GM12878 (cell line): ENCODE measurements around the gene KRTCAP3. TPM values are rescaled to one million over a fixed set of nuclear protein-coding genes. Genes with fewer than 3 reads are reported as not detected.

Experiments used
- BRCA1 ChIP-seq: IDR thresholded peaks from 2 replicates; pipeline ENCODE4 v1.6.1; 2011; ENCODE audit warnings: low read depth, low read length, improper control_type of control experiment
- CREM ChIP-seq: IDR thresholded peaks from 2 replicates; pipeline ENCODE4 v1.6.1; 2014; ENCODE audit warnings: antibody characterized with exemption, low read depth
- IRF4 ChIP-seq: IDR thresholded peaks from 2 replicates; pipeline ENCODE4 v1.6.1; 2011; ENCODE audit warnings: low read depth, low read length
- polyA plus RNA-seq, 11 experiments: library from polyadenylated mRNA; depleted of rRNA in 4 of 11; unstranded in 6 of 11; stranded (reverse) in 5 of 11; fragments of >200 nt; fragmentation: Nextera tagmentation in 4 of 11; fragmentation: Illumina TruSeq in 1 of 11; extraction: Ambion mirVana in 4 of 11; extraction: Trizol in 1 of 11; gene quantifications; 1 replicate in 1 of 11; 2 replicates in 10 of 11; pipeline versions ENCODE4 v1.2.1 to v1.2.3, GENCODE V29; 2011 to 2016; ENCODE audit warnings: inconsistent platforms in 2 of 11, missing spikeins in 2 of 11, low read depth in 1 of 11
- total RNA-seq, 4 experiments: library from RNA; depleted of rRNA in 3 of 4; stranded (reverse); fragments of >200 nt in 3 of 4; fragmentation: Illumina TruSeq in 1 of 4; extraction: Trizol in 1 of 4; gene quantifications; 2 replicates each; pipeline versions ENCODE4 v1.2.1 to v1.2.3, GENCODE V29; 2013 to 2021
- TF ChIP-seq, protein P1 (sequence below): IDR thresholded peaks from 2 replicates; pipeline ENCODE4 v1.6.1; 2012; ENCODE audit warnings: improper control_type of control experiment, low read depth, low read length; ENCODE audit not compliant: insufficient replicate concordance

Gene KRTCAP3
- total and polyA plus RNA-seq, 10 of the 15 experiments (the other 5 are each of a cell fraction or from before 2014, with no cell fraction given) = 0.26 to 2.2 (median 0.82) TPM; not detected in 1

DNA sequence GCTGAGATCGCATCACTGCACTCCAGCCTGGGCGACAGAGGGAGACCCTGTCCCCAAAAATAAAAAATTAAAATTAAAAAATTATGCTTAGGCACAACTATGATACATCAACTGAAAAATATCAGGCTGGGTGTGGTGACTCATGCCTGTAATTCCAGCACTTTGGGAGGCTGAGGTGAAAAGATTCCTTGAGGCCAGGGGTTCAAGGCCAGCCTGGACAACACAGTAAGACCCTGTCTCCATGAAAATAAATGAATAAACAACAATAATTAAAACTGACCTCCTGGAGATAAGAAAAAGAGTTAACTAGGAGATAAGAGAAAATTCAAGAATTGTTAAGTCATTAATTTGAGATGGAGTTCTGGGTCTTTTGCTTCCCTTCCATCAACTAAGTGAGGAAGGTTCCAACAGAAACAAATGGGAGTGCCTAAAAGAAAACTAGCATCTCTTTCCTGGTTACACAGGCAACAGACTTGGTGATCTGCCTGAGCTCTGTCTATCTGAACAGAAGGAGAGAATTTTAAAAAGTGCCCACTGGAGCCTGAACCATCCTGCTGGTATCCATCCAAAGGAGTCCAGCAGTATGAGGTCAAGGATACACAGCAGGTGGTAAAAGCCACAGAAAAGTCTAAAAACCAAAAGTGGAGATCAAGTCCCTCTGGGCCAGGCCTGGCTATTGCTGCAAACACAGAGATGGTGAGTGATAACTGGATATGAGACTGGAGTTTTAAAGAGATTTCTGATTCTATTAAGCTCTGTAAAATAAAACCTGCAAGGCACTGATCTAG is 41.6 kb upstream of the KRTCAP3 start (continued):
- TF ChIP-seq, protein P1, sequence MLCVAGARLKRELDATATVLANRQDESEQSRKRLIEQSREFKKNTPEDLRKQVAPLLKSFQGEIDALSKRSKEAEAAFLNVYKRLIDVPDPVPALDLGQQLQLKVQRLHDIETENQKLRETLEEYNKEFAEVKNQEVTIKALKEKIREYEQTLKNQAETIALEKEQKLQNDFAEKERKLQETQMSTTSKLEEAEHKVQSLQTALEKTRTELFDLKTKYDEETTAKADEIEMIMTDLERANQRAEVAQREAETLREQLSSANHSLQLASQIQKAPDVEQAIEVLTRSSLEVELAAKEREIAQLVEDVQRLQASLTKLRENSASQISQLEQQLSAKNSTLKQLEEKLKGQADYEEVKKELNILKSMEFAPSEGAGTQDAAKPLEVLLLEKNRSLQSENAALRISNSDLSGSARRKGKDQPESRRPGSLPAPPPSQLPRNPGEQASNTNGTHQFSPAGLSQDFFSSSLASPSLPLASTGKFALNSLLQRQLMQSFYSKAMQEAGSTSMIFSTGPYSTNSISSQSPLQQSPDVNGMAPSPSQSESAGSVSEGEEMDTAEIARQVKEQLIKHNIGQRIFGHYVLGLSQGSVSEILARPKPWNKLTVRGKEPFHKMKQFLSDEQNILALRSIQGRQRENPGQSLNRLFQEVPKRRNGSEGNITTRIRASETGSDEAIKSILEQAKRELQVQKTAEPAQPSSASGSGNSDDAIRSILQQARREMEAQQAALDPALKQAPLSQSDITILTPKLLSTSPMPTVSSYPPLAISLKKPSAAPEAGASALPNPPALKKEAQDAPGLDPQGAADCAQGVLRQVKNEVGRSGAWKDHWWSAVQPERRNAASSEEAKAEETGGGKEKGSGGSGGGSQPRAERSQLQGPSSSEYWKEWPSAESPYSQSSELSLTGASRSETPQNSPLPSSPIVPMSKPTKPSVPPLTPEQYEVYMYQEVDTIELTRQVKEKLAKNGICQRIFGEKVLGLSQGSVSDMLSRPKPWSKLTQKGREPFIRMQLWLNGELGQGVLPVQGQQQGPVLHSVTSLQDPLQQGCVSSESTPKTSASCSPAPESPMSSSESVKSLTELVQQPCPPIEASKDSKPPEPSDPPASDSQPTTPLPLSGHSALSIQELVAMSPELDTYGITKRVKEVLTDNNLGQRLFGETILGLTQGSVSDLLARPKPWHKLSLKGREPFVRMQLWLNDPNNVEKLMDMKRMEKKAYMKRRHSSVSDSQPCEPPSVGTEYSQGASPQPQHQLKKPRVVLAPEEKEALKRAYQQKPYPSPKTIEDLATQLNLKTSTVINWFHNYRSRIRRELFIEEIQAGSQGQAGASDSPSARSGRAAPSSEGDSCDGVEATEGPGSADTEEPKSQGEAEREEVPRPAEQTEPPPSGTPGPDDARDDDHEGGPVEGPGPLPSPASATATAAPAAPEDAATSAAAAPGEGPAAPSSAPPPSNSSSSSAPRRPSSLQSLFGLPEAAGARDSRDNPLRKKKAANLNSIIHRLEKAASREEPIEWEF = no peak
- TF ChIP-seq IRF4 (no peak), BRCA1 (no peak), CREM (no peak)
